GDM1 (cell line): ENCODE data around the gene NOD2.

Experiments used
- DNase-seq: peaks from one replicate; lab custom pipeline; 2025; lab: John Stamatoyannopoulos, UW

NOD2 gene

GRCh38 chr16:50692999-50693781 lies at the start of gene NOD2:
Gene NOD2 (plus strand): TSS chr16:50693606. CDS start chr16:50699496, 5,890 bp downstream.
- no peak for DNase-seq

GRCh38 chr16:50644245-50644644 lies 49.2 kb upstream of the NOD2 start:
- no peak for DNase-seq

- no peak for DNase-seq
Observed at GRCh38 chr16:50644729-50645128, 48.7 kb upstream of the NOD2 start.

GRCh38 chr16:50645563-50646220 lies 47.7 kb upstream of the NOD2 start:
- DNase-seq: no peak

GRCh38 chr16:50646345-50646744 lies 47.1 kb upstream of the NOD2 start:
- no peak for DNase-seq

- DNase-seq: no peak
Observed at GRCh38 chr16:50651835-50652438, 41.5 kb upstream of the NOD2 start.

GRCh38 chr16:50652836-50653425 lies 40.5 kb upstream of the NOD2 start:
- DNase-seq: no peak

GRCh38 chr16:50653633-50654519 lies 39.5 kb upstream of the NOD2 start:
- DNase-seq: no peak

- no peak for DNase-seq
Observed at GRCh38 chr16:50655558-50656055, 37.8 kb upstream of the NOD2 start.

- DNase-seq: no peak
Observed at GRCh38 chr16:50657241-50657640, 36.2 kb upstream of the NOD2 start.

GRCh38 chr16:50659806-50660205 lies 33.6 kb upstream of the NOD2 start:
- no peak for DNase-seq

- no peak for DNase-seq
Observed at GRCh38 chr16:50662306-50662940, 31.0 kb upstream of the NOD2 start.

GRCh38 chr16:50664270-50664669 lies 29.1 kb upstream of the NOD2 start:
- no peak for DNase-seq

- DNase-seq: no peak
Observed at GRCh38 chr16:50665128-50665878, 28.1 kb upstream of the NOD2 start.

GRCh38 chr16:50666658-50667496 lies 26.5 kb upstream of the NOD2 start:
- DNase-seq: peak; percentile 80

GRCh38 chr16:50667497-50668367 lies 25.7 kb upstream of the NOD2 start:
- no peak for DNase-seq

GRCh38 chr16:50668368-50669008 lies 24.9 kb upstream of the NOD2 start:
- DNase-seq: peak; percentile 8

GRCh38 chr16:50669741-50670140 lies 23.7 kb upstream of the NOD2 start:
- no peak for DNase-seq
